HG02852 (cell line): ENCODE data around the gene ZSCAN12.
"Not testable (repeated sequence)": the region's sequence is repeated elsewhere in the genome, so short reads cannot be mapped to it uniquely, and the experiment has no call there.

Experiments
- ATAC-seq: cut with Tn5 transposase; IDR thresholded peaks from one replicate; pipeline ENCODE4 v1.9.1; 2021; ENCODE audit warnings: mild to moderate bottlenecking, moderate library complexity; ENCODE audit not compliant: unreplicated experiment

The ZSCAN12 gene

GRCh38 chr6:28399350-28400121, at the start of gene ZSCAN12:
TSS of gene ZSCAN12 (minus strand) at chr6:28399747. CDS start at chr6:28398405, 1,342 bp downstream.
- ATAC-seq, result peak; percentile 79

GRCh38 chr6:28449056-28449455, 49.5 kb upstream of the ZSCAN12 start:
- no peak for ATAC-seq

- not testable (repeated sequence) for ATAC-seq
Measured at GRCh38 chr6:28447512-28447906, 48.0 kb upstream of the ZSCAN12 start.

- no peak for ATAC-seq
Measured at GRCh38 chr6:28446818-28447511, 47.4 kb upstream of the ZSCAN12 start.

- not testable (repeated sequence) for ATAC-seq
Measured at GRCh38 chr6:28444759-28445158, 45.2 kb upstream of the ZSCAN12 start.

GRCh38 chr6:28443112-28443773, 43.7 kb upstream of the ZSCAN12 start, which contains the start of gene ZSCAN23:
TSS of gene ZSCAN23 (minus strand) at chr6:28443491. CDS start at chr6:28436266, 7,225 bp downstream.
- ATAC-seq, result peak; percentile 97

- ATAC-seq, result no peak
Measured at GRCh38 chr6:28442586-28442985, 43.0 kb upstream of the ZSCAN12 start.

GRCh38 chr6:28436404-28436803, 36.9 kb upstream of the ZSCAN12 start:
- ATAC-seq, result no peak

GRCh38 chr6:28433119-28433518, 33.6 kb upstream of the ZSCAN12 start:
- ATAC-seq, result no peak

GRCh38 chr6:28429781-28430180, 30.2 kb upstream of the ZSCAN12 start:
- no peak for ATAC-seq

- ATAC-seq, result no peak
Measured at GRCh38 chr6:28425944-28426541, 26.5 kb upstream of the ZSCAN12 start.

- ATAC-seq, result no peak
Measured at GRCh38 chr6:28424163-28424562, 24.6 kb upstream of the ZSCAN12 start.

- no peak for ATAC-seq
Measured at GRCh38 chr6:28423546-28423945, 24.0 kb upstream of the ZSCAN12 start.

- ATAC-seq, result no peak
Measured at GRCh38 chr6:28413681-28414080, 14.1 kb upstream of the ZSCAN12 start.

GRCh38 chr6:28410767-28411166, 11.2 kb upstream of the ZSCAN12 start:
- ATAC-seq, result no peak

GRCh38 chr6:28408076-28408802, 8.7 kb upstream of the ZSCAN12 start:
- no peak for ATAC-seq

GRCh38 chr6:28407401-28407800, 7.9 kb upstream of the ZSCAN12 start:
- ATAC-seq, result no peak

GRCh38 chr6:28403923-28404322, 4.4 kb upstream of the ZSCAN12 start:
- not testable (repeated sequence) for ATAC-seq

GRCh38 chr6:28402197-28402596, 2.6 kb upstream of the ZSCAN12 start:
- ATAC-seq, result no peak

GRCh38 chr6:28401172-28401571, 1.6 kb upstream of the ZSCAN12 start:
- no peak for ATAC-seq

GRCh38 chr6:28400122-28400451, 540 bp upstream of the ZSCAN12 start:
- ATAC-seq, result no peak
